HG03175 (cell line): ENCODE results near the gene WFDC10A.
"Not testable (repeated sequence)": the region's sequence is repeated elsewhere in the genome, so short reads cannot be mapped to it uniquely, and the experiment has no call there.

Experiments used
- ATAC-seq: cut with Tn5 transposase; IDR thresholded peaks from one replicate; pipeline ENCODE4 v1.9.1; 2021; ENCODE audit warnings: mild to moderate bottlenecking, moderate library complexity; ENCODE audit not compliant: unreplicated experiment

The WFDC10A gene

GRCh38 chr20:45629496-45630100 is at the start of gene WFDC10A:
TSS of gene WFDC10A (plus strand) at chr20:45629739. CDS start at chr20:45629814, 75 bp downstream.
- ATAC-seq: peak; percentile 67

DNA sequence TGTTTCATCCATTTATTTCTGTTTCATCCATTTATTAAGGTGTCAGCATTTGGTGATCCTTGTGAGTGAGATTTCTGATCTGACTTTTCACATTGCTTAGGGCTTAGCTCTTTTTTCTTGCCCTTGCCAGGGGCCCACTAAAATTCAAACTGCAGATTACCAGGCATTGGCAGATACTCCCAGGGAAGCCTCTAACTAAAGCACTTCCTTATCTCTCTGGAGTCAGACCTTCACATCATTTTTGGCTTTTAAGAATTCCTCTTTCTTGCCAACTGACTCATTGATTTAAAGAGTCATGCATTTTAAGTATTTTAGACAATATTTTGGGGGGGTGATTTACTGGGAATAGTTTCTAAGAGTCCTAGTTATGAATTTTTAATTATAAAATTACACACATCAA is 47.8 kb upstream of the WFDC10A start:
- no peak for ATAC-seq

DNA sequence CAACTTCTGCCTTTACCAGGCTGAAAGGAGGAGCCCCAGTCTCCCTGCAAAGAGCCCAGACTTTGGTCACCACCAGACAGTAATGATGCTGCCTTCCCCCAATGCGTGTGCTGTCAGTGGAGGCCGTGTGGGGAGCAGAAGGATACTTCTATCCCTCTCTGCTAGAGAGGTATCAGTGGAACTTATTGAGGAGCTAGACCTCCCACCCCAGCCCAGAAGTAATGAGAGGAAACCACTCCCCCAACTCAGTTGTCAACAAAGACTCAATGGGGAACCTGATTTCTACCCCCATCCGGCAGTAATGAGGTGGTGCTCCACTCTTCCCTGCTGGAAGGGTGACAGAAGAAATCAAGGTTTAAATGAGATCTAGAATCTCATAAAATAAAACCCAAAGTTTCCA is 46.0 kb upstream of the WFDC10A start:
- no peak for ATAC-seq

- not testable (repeated sequence) for ATAC-seq
These were observed 45.2 kb upstream of the WFDC10A start for GRCh38 chr20:45584294-45584693.

DNA sequence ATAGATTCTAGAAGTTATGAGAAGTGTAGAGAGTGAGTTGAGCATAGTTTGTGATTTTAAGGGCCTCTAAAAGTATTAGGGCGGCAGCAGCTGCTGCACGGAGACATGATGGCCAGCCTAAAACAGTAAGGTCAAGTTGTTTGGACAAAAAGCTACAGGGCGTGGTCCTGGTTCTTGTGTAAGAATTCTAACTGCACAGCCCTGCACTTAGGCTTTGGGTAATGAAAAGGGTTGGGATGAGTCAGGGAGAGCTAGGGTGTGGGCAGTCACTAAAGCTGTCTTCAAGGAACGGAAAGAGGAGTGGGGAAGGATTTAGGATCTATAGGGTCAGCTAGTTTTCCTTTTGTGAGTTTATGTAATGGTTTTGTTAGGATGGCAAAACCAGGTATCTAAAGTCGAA is 43.6 kb upstream of the WFDC10A start:
- not testable (repeated sequence) for ATAC-seq

DNA sequence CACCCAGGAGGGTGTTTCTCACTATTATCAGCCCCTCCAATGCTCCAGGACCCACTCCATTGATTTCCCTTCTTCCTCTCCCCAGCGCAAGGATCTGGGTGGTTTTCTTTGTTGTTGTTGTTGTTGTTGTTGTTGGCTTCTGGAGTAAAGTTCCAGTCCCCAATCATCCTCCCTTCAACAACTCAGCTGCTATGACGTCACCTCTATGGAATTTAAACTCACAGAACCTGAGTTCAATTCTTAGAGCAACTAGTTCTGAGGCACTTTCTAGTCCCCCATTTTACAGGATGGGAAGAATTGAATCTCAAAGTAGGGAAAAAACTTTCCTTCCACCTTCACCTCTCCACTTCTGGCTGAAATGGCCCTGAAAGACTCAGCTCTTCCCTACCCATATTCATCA is 40.7 kb upstream of the WFDC10A start:
- ATAC-seq: no peak

DNA sequence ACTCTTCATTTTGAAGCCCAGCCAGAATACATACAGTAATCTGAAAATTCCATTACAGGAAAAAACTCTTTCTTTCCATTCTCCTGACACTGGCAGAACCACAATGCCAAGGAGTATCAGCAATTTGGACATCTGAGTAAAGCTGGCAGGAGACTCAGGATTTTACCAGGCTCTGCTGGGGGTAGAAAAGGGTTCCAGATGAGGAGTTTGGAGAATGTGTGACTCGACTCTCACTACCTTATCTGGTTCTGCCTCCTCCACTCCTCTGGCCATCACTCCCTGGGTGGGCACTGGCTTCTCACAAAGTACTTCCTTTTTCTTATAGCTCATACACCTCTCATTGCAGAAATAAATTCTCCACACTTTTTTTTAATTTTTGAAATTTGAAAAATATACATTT is 39.8 kb upstream of the WFDC10A start:
- ATAC-seq: no peak

GRCh38 chr20:45592574-45593189 is 36.9 kb upstream of the WFDC10A start:
- ATAC-seq: peak; percentile 58

- ATAC-seq: no peak
These were observed 36.0 kb upstream of the WFDC10A start for GRCh38 chr20:45593498-45593897.

DNA sequence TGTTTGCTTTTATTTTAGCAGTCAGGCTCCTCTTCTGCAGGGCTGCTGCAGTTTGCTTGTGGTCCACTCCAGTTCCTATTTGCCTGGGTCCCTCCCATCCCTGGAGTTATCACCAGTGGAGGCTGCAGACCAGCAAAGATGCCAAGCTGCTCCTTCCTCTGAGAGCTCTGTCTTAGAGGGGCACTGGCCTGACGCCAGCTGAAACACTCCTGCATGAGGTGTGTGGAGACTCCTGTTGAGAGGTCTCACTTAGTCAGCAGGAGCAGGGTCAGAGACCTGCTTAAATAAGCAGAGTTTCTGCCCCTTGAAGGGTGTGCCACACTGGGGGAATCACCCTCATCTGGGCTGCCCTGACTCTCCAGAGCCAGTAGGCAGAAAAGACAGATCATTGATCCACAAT is 34.3 kb upstream of the WFDC10A start:
- ATAC-seq: no peak

- no peak for ATAC-seq
These were observed 21.7 kb upstream of the WFDC10A start for GRCh38 chr20:45607810-45608209.

- no peak for ATAC-seq
These were observed 18.5 kb upstream of the WFDC10A start for GRCh38 chr20:45611054-45611453.

GRCh38 chr20:45612314-45612713 is 17.2 kb upstream of the WFDC10A start:
- no peak for ATAC-seq

DNA sequence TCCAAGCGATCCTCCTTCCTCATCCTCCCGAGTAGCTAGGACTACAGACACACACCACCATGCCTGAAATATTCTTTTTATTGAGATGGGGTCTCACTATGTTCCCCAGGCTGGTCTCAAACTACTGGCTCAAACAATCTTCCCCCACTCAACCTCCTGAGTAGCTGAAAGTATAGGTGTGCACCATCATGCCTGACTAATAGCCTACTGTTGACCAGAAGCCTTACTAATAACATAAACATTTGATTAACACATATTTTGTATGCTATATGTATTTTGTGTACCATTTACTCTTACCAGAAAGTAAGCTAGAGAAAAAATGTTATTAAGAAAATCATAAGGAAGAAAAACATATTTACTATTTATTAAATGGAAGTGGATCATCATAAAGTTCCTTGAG is 11.9 kb upstream of the WFDC10A start:
- no peak for ATAC-seq

DNA sequence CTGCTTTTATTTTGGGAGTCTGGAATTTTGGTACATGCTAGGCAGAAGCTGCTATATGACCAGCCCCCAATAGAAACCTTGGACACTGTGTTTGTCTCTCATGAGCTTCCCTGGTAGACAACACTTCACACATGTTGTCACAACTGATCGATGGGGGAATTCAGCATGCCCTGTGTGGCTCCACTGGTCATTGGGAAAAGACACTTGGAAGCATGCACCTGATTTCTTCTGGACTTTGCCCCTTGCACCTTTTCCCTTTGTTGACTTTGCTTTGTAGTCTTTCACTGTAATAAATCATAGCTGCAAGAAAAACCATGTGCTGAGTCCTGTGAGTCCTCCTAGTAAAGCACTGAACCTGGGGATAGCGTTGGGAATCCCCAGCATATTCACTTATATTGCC is 7.9 kb upstream of the WFDC10A start:
- no peak for ATAC-seq

GRCh38 chr20:45626540-45626939 is 3.0 kb upstream of the WFDC10A start:
- no peak for ATAC-seq

- no peak for ATAC-seq
These were observed 832 bp downstream of the WFDC10A start for GRCh38 chr20:45630371-45630770.

DNA sequence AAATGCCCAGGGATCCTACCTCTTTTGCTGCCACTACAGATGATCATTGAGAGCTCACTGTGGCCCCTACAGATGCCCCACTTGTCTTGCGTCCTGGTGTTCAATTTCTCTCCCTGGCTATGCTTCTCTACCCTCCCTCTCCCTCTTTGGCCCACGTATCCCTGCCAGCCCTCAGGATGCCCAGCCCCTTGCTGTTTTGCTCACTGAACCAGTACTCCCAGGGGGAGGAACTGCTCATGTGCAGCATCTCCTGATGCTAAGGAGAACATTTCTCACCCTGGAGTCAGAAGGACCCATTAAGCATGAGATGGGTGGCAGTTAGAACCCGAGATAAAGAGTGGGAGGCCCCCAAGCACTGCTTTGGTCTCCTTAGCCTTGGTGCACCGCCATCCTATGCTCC is 1.6 kb downstream of the WFDC10A start, which contains the start of gene WFDC9:
WFDC9 (minus strand) TSS at position 101 of the 400 bp plus-strand sequence. CDS start 21,103 bp downstream, outside the sequence.
- ATAC-seq: no peak

GRCh38 chr20:45636513-45636912 is 7.0 kb downstream of the WFDC10A start:
- ATAC-seq: no peak

DNA sequence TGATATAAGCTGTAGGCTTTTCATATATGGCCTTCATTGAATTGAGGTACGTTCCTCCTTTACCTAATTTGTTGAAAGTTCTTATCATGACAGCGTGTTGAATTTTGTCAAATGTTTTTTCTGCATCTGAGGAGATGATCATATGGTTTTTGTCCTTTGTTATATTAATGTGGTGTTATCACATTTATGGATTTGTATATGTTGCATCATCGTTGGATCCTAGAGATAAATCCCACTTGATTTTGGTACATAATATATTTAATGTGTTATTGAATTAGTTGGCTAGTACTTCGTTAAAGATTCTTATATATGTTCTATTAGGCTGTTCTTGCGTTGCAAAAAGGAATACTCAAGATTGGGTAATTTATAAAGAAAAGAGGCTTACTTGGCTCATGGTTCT is 10.1 kb downstream of the WFDC10A start:
- no peak for ATAC-seq

DNA sequence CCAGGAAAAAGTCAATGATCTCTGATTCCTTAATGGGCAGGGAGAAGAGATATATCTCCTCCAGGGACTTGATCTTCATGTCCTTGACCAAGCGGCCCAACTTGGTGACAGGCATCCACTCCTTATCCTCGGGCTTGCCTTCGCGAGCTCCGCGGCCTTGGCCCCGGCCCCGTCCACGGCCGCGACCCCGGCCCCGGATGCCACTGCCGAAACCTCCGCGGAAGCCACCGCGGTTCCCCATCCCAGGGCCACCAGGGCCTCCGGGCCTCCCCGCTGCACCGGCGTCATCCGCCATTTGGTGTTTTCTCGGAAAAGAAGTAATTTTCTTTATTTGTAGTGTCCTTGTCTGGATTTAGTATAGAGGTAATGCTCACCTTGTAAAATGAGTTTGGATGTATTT is 11.5 kb downstream of the WFDC10A start:
- not testable (repeated sequence) for ATAC-seq

DNA sequence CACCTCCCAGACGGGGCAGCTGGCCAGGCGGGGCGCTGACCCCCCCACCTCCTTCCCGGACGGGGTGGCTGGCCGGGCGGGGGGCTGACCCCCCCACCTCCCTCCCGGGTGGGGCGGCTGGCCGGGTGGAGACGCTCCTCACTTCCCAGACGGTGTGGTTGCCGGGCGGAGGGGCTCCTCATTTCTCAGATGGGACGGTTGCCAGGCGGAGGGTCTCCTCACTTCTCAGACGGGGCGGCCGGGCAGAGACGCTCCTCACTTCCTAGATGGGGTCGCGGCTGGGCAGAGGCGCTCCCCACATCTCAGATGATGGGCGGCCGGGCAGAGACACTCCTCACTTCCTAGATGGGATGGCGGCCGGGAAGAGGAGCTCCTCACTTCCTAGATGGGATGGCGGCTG is 16.3 kb downstream of the WFDC10A start:
- not testable (repeated sequence) for ATAC-seq

GRCh38 chr20:45646875-45647274 is 17.3 kb downstream of the WFDC10A start:
- ATAC-seq: no peak
